ENCODE measurements around the gene MAP3K5. TPM values are rescaled to one million over a fixed set of nuclear protein-coding genes. Genes with fewer than 3 reads are reported as not detected.
A peak's percentile ranks its signal among the peaks of the same experiment; 100 is the strongest.

Gene MAP3K5
- total and polyA plus RNA-seq, 2 donors (not counting 1 experiment from before 2014, with no cell fraction given): 10.9 to 62.6 TPM

GRCh38 chr6:136795386-136795785 is 3.1 kb upstream of the MAP3K5 start:
- no peaks in the 10 kb centered on the region for H4K20me1 ChIP-seq (ENCODE audit: control insufficient read depth, extremely low read depth, insufficient read depth, low read length)
- TF ChIP-seq EZH2 (IDR thresholded peaks at IDR 0.05; ENCODE audit: low read length, missing control alignments) (no peak), CTCF (conservative IDR thresholded peaks at IDR 0.05 in 1 of 2, IDR thresholded peaks at IDR 0.05 in 1 of 2; ENCODE audit: low read depth in 1 of 2, low read length in 2 of 2) (no peak)
- no peak for DNase-seq (ENCODE audit: low read depth in 2 of 2)
- peaks cover 2% of the 10 kb centered on the region for H3K4me1 ChIP-seq (ENCODE audit: control insufficient read depth, extremely low read depth, insufficient read depth, low read length)
- no peaks in the 10 kb centered on the region for H3K27me3 ChIP-seq (ENCODE audit: control insufficient read depth, insufficient read depth, low read length)
- no peak overlapping the region for H3K27ac ChIP-seq (ENCODE audit: insufficient read depth, low read length)
- H3K36me3 ChIP-seq (ENCODE audit: control insufficient read depth, insufficient read depth, low read length): no peaks in the 10 kb centered on the region
- H3K4me3 ChIP-seq (replicated peaks in 1 of 4; ENCODE audit: control extremely low read depth in 1 of 4, insufficient read depth in 1 of 4, low read depth in 3 of 4, low read length in 4 of 4): no peak overlapping the region
- no peak overlapping the region for H3K9ac ChIP-seq (ENCODE audit: insufficient read depth, low read length)
- peaks cover 17% of the 10 kb centered on the region for H3K79me2 ChIP-seq (ENCODE audit: control insufficient read depth, insufficient read depth, low read length)
- no peaks in the 10 kb centered on the region for H3K9me3 ChIP-seq (ENCODE audit: control insufficient read depth, insufficient read depth, low read depth, low read length)
- H2AFZ ChIP-seq (ENCODE audit: low read length): no peak overlapping the region
- H3K4me2 ChIP-seq (ENCODE audit: extremely low read depth, insufficient read depth, low read length): no peak overlapping the region

- Histone ChIP-seq H3K4me2 (ENCODE audit: extremely low read depth, insufficient read depth, low read length) (peak overlapping the region; percentile 59), H3K9me3 (ENCODE audit: control insufficient read depth, insufficient read depth, low read depth, low read length) (no peaks in the 10 kb centered on the region), H3K4me3 (replicated peaks in 1 of 4; ENCODE audit: control extremely low read depth in 1 of 4, insufficient read depth in 1 of 4, low read depth in 3 of 4, low read length in 4 of 4) (peak overlapping the region; percentile 51 to 93 (median 79)), H3K36me3 (ENCODE audit: control insufficient read depth, insufficient read depth, low read length) (no peaks in the 10 kb centered on the region), H2AFZ (ENCODE audit: low read length) (peak overlapping the region; percentile 56), H4K20me1 (ENCODE audit: control insufficient read depth, extremely low read depth, insufficient read depth, low read length) (no peaks in the 10 kb centered on the region), H3K27me3 (ENCODE audit: control insufficient read depth, insufficient read depth, low read length) (no peaks in the 10 kb centered on the region), H3K9ac (ENCODE audit: insufficient read depth, low read length) (peak overlapping the region; percentile 91), H3K4me1 (ENCODE audit: control insufficient read depth, extremely low read depth, insufficient read depth, low read length) (peaks cover 5% of the 10 kb centered on the region), H3K27ac (ENCODE audit: insufficient read depth, low read length) (peak overlapping the region; percentile 88), H3K79me2 (ENCODE audit: control insufficient read depth, insufficient read depth, low read length) (peaks cover 36% of the 10 kb centered on the region)
- DNase-seq (ENCODE audit: low read depth in 2 of 2): no peak
- TF ChIP-seq CTCF (conservative IDR thresholded peaks at IDR 0.05 in 1 of 2, IDR thresholded peaks at IDR 0.05 in 1 of 2; ENCODE audit: low read depth in 1 of 2, low read length in 2 of 2): no peak
- no peak for TF ChIP-seq EZH2 (IDR thresholded peaks at IDR 0.05; ENCODE audit: low read length, missing control alignments)
These were observed 1.1 kb upstream of the MAP3K5 start for GRCh38 chr6:136793363-136793762.

- Histone ChIP-seq H3K4me3 (replicated peaks in 1 of 4; ENCODE audit: control extremely low read depth in 1 of 4, insufficient read depth in 1 of 4, low read depth in 3 of 4, low read length in 4 of 4) (peak overlapping the region; percentile 51 to 93 (median 87)), H4K20me1 (ENCODE audit: control insufficient read depth, extremely low read depth, insufficient read depth, low read length) (no peaks in the 10 kb centered on the region), H3K27ac (ENCODE audit: insufficient read depth, low read length) (peak overlapping the region; percentile 88), H3K9me3 (ENCODE audit: control insufficient read depth, insufficient read depth, low read depth, low read length) (no peaks in the 10 kb centered on the region), H3K4me2 (ENCODE audit: extremely low read depth, insufficient read depth, low read length) (peak overlapping the region; percentile 70), H2AFZ (ENCODE audit: low read length) (no peak overlapping the region), H3K27me3 (ENCODE audit: control insufficient read depth, insufficient read depth, low read length) (no peaks in the 10 kb centered on the region), H3K4me1 (ENCODE audit: control insufficient read depth, extremely low read depth, insufficient read depth, low read length) (peaks cover 13% of the 10 kb centered on the region), H3K36me3 (ENCODE audit: control insufficient read depth, insufficient read depth, low read length) (no peaks in the 10 kb centered on the region), H3K79me2 (ENCODE audit: control insufficient read depth, insufficient read depth, low read length) (peaks cover 43% of the 10 kb centered on the region), H3K9ac (ENCODE audit: insufficient read depth, low read length) (peak overlapping the region; percentile 91)
- TF ChIP-seq CTCF (conservative IDR thresholded peaks at IDR 0.05 in 1 of 2, IDR thresholded peaks at IDR 0.05 in 1 of 2; ENCODE audit: low read depth in 1 of 2, low read length in 2 of 2): no peak
- no peak for TF ChIP-seq EZH2 (IDR thresholded peaks at IDR 0.05; ENCODE audit: low read length, missing control alignments)
- DNase-seq (ENCODE audit: low read depth in 2 of 2): no peak
These were observed 225 bp downstream of the MAP3K5 start for GRCh38 chr6:136792095-136792409.
